ENCODE results near the gene GMPPA.
A peak's percentile ranks its signal among the peaks of the same experiment; 100 is the strongest.

The GMPPA gene

GRCh38 chr2:219533930-219534661, 35.4 kb downstream of the GMPPA start:
- Histone ChIP-seq H3K36me3 (ENCODE audit: control insufficient read depth, insufficient read depth, low read length) (peaks cover 7% of the 10 kb centered on the region), H3K4me1 (ENCODE audit: control insufficient read depth, insufficient read depth, low read length, poor library complexity, severe bottlenecking) (peaks cover 25% of the 10 kb centered on the region), H3K27ac (ENCODE audit: low read depth, low read length, severe bottlenecking) (no peak overlapping the region), H3K9me3 (ENCODE audit: control insufficient read depth, low read length) (no peaks in the 10 kb centered on the region), H3K4me3 (ENCODE audit: extremely low read depth, insufficient read depth, low read length, poor library complexity, severe bottlenecking) (no peak overlapping the region)
- WGBS, 2 experiments (ENCODE audit: insufficient coverage in 2 of 2): 76 to 95% methylated on average over 2 to 5 of the region's 6 CpGs

- WGBS, 2 experiments (ENCODE audit: insufficient coverage in 2 of 2): 94 to 95% methylated on average over 11 to 15 of the region's 16 CpGs
Observed at GRCh38 chr2:219536425-219536824, 37.7 kb downstream of the GMPPA start.

GRCh38 chr2:219536967-219537366, 38.3 kb downstream of the GMPPA start:
- 80 to 89% methylated on average over 9 of the region's 9 CpGs for WGBS, 2 experiments (ENCODE audit: insufficient coverage in 2 of 2)
- no peak overlapping the region for H3K4me3 ChIP-seq (ENCODE audit: extremely low read depth, insufficient read depth, low read length, poor library complexity, severe bottlenecking)
- peaks cover 22% of the 10 kb centered on the region for H3K4me1 ChIP-seq (ENCODE audit: control insufficient read depth, insufficient read depth, low read length, poor library complexity, severe bottlenecking)
- H3K27ac ChIP-seq (ENCODE audit: low read depth, low read length, severe bottlenecking): no peak overlapping the region
- no peaks in the 10 kb centered on the region for H3K9me3 ChIP-seq (ENCODE audit: control insufficient read depth, low read length)
- H3K36me3 ChIP-seq (ENCODE audit: control insufficient read depth, insufficient read depth, low read length): peaks cover 30% of the 10 kb centered on the region

More at GRCh38 chr2:219536425-219536824, 37.7 kb downstream of the GMPPA start:
- no peaks in the 10 kb centered on the region for H3K9me3 ChIP-seq (ENCODE audit: control insufficient read depth, low read length)
- H3K4me3 ChIP-seq (ENCODE audit: extremely low read depth, insufficient read depth, low read length, poor library complexity, severe bottlenecking): no peak overlapping the region
- H3K4me1 ChIP-seq (ENCODE audit: control insufficient read depth, insufficient read depth, low read length, poor library complexity, severe bottlenecking): peaks cover 22% of the 10 kb centered on the region
- peaks cover 30% of the 10 kb centered on the region for H3K36me3 ChIP-seq (ENCODE audit: control insufficient read depth, insufficient read depth, low read length)
- no peak overlapping the region for H3K27ac ChIP-seq (ENCODE audit: low read depth, low read length, severe bottlenecking)

GRCh38 chr2:219537657-219538488, 39.2 kb downstream of the GMPPA start:
- H3K27ac ChIP-seq (ENCODE audit: low read depth, low read length, severe bottlenecking): no peak overlapping the region

GRCh38 chr2:219538504-219538951, 39.8 kb downstream of the GMPPA start:
- H3K4me3 ChIP-seq (ENCODE audit: extremely low read depth, insufficient read depth, low read length, poor library complexity, severe bottlenecking): no peak overlapping the region
- H3K9me3 ChIP-seq (ENCODE audit: control insufficient read depth, low read length): no peaks in the 10 kb centered on the region
- no peak overlapping the region for H3K27ac ChIP-seq (ENCODE audit: low read depth, low read length, severe bottlenecking)
- peaks cover 30% of the 10 kb centered on the region for H3K36me3 ChIP-seq (ENCODE audit: control insufficient read depth, insufficient read depth, low read length)
- H3K4me1 ChIP-seq (ENCODE audit: control insufficient read depth, insufficient read depth, low read length, poor library complexity, severe bottlenecking): peaks cover 27% of the 10 kb centered on the region
- 61% methylated on average over 4 of the region's 6 CpGs; no CpG with 5 or more reads in 1 of the 2 experiments for whole genome bisulfite sequencing, 2 experiments (ENCODE audit: insufficient coverage in 2 of 2)

More at GRCh38 chr2:219537657-219538488, 39.2 kb downstream of the GMPPA start:
- Histone ChIP-seq H3K4me1 (ENCODE audit: control insufficient read depth, insufficient read depth, low read length, poor library complexity, severe bottlenecking) (peaks cover 27% of the 10 kb centered on the region), H3K9me3 (ENCODE audit: control insufficient read depth, low read length) (no peaks in the 10 kb centered on the region), H3K4me3 (ENCODE audit: extremely low read depth, insufficient read depth, low read length, poor library complexity, severe bottlenecking) (no peak overlapping the region), H3K36me3 (ENCODE audit: control insufficient read depth, insufficient read depth, low read length) (peaks cover 30% of the 10 kb centered on the region)
- 54 to 57% methylated on average over 7 to 9 of the region's 15 CpGs for WGBS, 2 experiments (ENCODE audit: insufficient coverage in 2 of 2)

GRCh38 chr2:219538956-219539788, 40.5 kb downstream of the GMPPA start:
- WGBS, 2 experiments (ENCODE audit: insufficient coverage in 2 of 2): 92 to 94% methylated on average over 28 to 31 of the region's 32 CpGs

GRCh38 chr2:219539926-219540678, 41.4 kb downstream of the GMPPA start:
- Histone ChIP-seq H3K4me3 (ENCODE audit: extremely low read depth, insufficient read depth, low read length, poor library complexity, severe bottlenecking) (no peak overlapping the region), H3K4me1 (ENCODE audit: control insufficient read depth, insufficient read depth, low read length, poor library complexity, severe bottlenecking) (peaks cover 31% of the 10 kb centered on the region), H3K9me3 (ENCODE audit: control insufficient read depth, low read length) (no peaks in the 10 kb centered on the region), H3K36me3 (ENCODE audit: control insufficient read depth, insufficient read depth, low read length) (peaks cover 30% of the 10 kb centered on the region), H3K27ac (ENCODE audit: low read depth, low read length, severe bottlenecking) (no peak overlapping the region)
- WGBS, 2 experiments (ENCODE audit: insufficient coverage in 2 of 2): 96% methylated on average over 35 to 44 of the region's 46 CpGs

More at GRCh38 chr2:219538956-219539788, 40.5 kb downstream of the GMPPA start:
- Histone ChIP-seq H3K4me1 (ENCODE audit: control insufficient read depth, insufficient read depth, low read length, poor library complexity, severe bottlenecking) (peaks cover 29% of the 10 kb centered on the region), H3K27ac (ENCODE audit: low read depth, low read length, severe bottlenecking) (no peak overlapping the region), H3K36me3 (ENCODE audit: control insufficient read depth, insufficient read depth, low read length) (peaks cover 30% of the 10 kb centered on the region), H3K4me3 (ENCODE audit: extremely low read depth, insufficient read depth, low read length, poor library complexity, severe bottlenecking) (no peak overlapping the region), H3K9me3 (ENCODE audit: control insufficient read depth, low read length) (no peaks in the 10 kb centered on the region)

GRCh38 chr2:219540784-219541504, 42.3 kb downstream of the GMPPA start:
- no peak overlapping the region for H3K27ac ChIP-seq (ENCODE audit: low read depth, low read length, severe bottlenecking)
- H3K4me3 ChIP-seq (ENCODE audit: extremely low read depth, insufficient read depth, low read length, poor library complexity, severe bottlenecking): no peak overlapping the region
- WGBS, 2 experiments (ENCODE audit: insufficient coverage in 2 of 2): 94 to 96% methylated on average over 10 to 11 of the region's 12 CpGs
- peaks cover 30% of the 10 kb centered on the region for H3K36me3 ChIP-seq (ENCODE audit: control insufficient read depth, insufficient read depth, low read length)
- H3K9me3 ChIP-seq (ENCODE audit: control insufficient read depth, low read length): no peaks in the 10 kb centered on the region
- H3K4me1 ChIP-seq (ENCODE audit: control insufficient read depth, insufficient read depth, low read length, poor library complexity, severe bottlenecking): peaks cover 31% of the 10 kb centered on the region

GRCh38 chr2:219541611-219542180, 43.0 kb downstream of the GMPPA start:
- Histone ChIP-seq H3K36me3 (ENCODE audit: control insufficient read depth, insufficient read depth, low read length) (peaks cover 30% of the 10 kb centered on the region), H3K4me3 (ENCODE audit: extremely low read depth, insufficient read depth, low read length, poor library complexity, severe bottlenecking) (peak overlapping the region; percentile 72), H3K27ac (ENCODE audit: low read depth, low read length, severe bottlenecking) (no peak overlapping the region), H3K4me1 (ENCODE audit: control insufficient read depth, insufficient read depth, low read length, poor library complexity, severe bottlenecking) (peaks cover 31% of the 10 kb centered on the region), H3K9me3 (ENCODE audit: control insufficient read depth, low read length) (no peaks in the 10 kb centered on the region)
- 6% methylated on average over 43 to 48 of the region's 48 CpGs for WGBS, 2 experiments (ENCODE audit: insufficient coverage in 2 of 2)
